ENCODE results near the gene AK2.

Gene AK2

DNA sequence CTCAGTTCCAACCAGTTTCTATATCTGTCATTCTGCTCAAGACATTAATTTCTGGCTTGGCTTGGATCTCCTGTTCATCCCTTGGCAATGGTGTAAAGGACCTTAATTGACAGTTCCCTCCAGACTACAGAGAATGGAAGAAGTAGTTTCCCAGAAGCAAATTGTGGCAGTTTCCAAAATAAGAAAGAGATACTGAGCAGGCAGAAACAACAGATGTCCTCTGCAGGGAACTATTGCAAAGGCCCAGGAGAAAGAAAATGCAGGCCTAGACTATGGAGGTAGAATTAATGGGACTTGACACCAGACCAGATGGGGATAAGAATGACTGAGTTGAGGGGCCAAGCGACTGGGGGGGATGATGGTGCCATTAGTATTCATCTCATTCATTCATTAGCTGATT lies 6.1 kb upstream of the AK2 start:
- H3K4me3 ChIP-seq (ENCODE audit: low read depth, low read length) = no peak overlapping the region
- no peaks in the 10 kb centered on the region for H3K9me3 ChIP-seq
- H3K27me3 ChIP-seq = no peaks in the 10 kb centered on the region
- TF ChIP-seq, protein P1, sequence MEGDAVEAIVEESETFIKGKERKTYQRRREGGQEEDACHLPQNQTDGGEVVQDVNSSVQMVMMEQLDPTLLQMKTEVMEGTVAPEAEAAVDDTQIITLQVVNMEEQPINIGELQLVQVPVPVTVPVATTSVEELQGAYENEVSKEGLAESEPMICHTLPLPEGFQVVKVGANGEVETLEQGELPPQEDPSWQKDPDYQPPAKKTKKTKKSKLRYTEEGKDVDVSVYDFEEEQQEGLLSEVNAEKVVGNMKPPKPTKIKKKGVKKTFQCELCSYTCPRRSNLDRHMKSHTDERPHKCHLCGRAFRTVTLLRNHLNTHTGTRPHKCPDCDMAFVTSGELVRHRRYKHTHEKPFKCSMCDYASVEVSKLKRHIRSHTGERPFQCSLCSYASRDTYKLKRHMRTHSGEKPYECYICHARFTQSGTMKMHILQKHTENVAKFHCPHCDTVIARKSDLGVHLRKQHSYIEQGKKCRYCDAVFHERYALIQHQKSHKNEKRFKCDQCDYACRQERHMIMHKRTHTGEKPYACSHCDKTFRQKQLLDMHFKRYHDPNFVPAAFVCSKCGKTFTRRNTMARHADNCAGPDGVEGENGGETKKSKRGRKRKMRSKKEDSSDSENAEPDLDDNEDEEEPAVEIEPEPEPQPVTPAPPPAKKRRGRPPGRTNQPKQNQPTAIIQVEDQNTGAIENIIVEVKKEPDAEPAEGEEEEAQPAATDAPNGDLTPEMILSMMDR (IDR thresholded peaks at IDR 0.05; ENCODE audit: low read depth, low read length) = no peak
- no peaks in the 10 kb centered on the region for H3K36me3 ChIP-seq
- no peak for DNase-seq
- H3K4me1 ChIP-seq = no peaks in the 10 kb centered on the region

GRCh38 chr1:33041026-33041425 lies 4.3 kb upstream of the AK2 start:
- Histone ChIP-seq H3K4me3 (ENCODE audit: low read depth, low read length) (no peak overlapping the region), H3K4me1 (no peaks in the 10 kb centered on the region), H3K27me3 (no peaks in the 10 kb centered on the region), H3K36me3 (no peaks in the 10 kb centered on the region), H3K9me3 (no peaks in the 10 kb centered on the region)
- TF ChIP-seq, protein P1 (IDR thresholded peaks at IDR 0.05; ENCODE audit: low read depth, low read length) = no peak
- DNase-seq = no peak

DNA sequence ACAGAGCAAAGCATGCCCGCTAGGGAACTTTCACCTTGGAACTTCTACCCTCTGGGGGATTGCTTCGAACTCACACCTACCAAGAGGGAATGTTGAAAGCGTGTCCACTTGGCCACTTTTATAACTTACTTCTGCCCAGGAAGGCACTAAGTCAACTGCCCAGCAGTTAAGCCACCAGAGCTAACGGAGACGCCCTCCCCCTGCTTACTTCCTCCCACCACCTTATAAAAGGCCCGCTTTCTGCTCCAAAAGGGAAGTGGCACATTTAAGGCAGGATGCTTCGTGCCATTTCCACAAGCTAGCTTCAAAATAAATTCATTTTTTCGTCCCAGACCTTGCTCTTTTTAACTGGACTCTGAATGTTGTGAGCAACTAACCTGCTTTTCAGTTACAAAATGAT lies 3.2 kb upstream of the AK2 start:
- H3K27me3 ChIP-seq = no peaks in the 10 kb centered on the region
- no peaks in the 10 kb centered on the region for H3K9me3 ChIP-seq
- H3K36me3 ChIP-seq = peaks cover 2% of the 10 kb centered on the region; the same call in 1 of the 2 replicates
- TF ChIP-seq, protein P1 (IDR thresholded peaks at IDR 0.05; ENCODE audit: low read depth, low read length) = no peak
- H3K4me1 ChIP-seq = no peaks in the 10 kb centered on the region
- DNase-seq = no peak
- H3K4me3 ChIP-seq (ENCODE audit: low read depth, low read length) = no peak overlapping the region

DNA sequence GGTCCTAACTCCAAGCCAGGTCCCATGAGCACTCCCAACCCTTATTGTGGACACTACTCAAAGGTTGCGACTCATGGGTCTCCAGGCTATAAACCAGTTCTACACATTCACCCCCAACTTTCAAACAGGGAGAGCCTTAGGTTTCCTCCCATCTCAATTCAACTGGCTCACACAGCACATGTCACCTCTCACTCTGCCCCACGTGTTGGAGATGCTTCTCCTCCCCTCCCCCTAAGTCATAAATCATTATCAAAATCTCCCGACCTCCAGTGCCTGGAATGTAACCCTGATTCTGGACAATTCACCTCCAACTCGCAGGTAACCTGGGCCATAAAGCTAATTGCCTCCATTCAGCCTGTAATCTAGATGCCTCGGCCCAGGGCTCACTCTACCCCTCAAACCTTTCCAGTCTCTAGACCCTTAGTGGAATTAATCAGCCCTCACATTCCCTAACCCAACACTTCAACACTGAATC lies 595 bp downstream of the AK2 start:
- no peak for DNase-seq
- Histone ChIP-seq H3K4me1 (no peaks in the 10 kb centered on the region), H3K4me3 (ENCODE audit: low read depth, low read length) (peak overlapping the region; percentile 81)

GRCh38 chr1:33032126-33032869 lies 4.4 kb downstream of the AK2 start:
- H3K27me3 ChIP-seq = no peaks in the 10 kb centered on the region
- no peak for DNase-seq
- no peaks in the 10 kb centered on the region for H3K9me3 ChIP-seq
- TF ChIP-seq, protein P1 (IDR thresholded peaks at IDR 0.05; ENCODE audit: low read depth, low read length) = no peak
- peaks cover 16% of the 10 kb centered on the region for H3K36me3 ChIP-seq
- no peak overlapping the region for H3K4me3 ChIP-seq (ENCODE audit: low read depth, low read length)
- no peaks in the 10 kb centered on the region for H3K4me1 ChIP-seq

More for the DNA sequence above, 595 bp downstream of the AK2 start:
- peaks cover 11% of the 10 kb centered on the region for H3K36me3 ChIP-seq
- H3K9me3 ChIP-seq = no peaks in the 10 kb centered on the region
- H3K27me3 ChIP-seq = no peaks in the 10 kb centered on the region
- TF ChIP-seq, protein P1 (IDR thresholded peaks at IDR 0.05; ENCODE audit: low read depth, low read length) = no peak

DNA sequence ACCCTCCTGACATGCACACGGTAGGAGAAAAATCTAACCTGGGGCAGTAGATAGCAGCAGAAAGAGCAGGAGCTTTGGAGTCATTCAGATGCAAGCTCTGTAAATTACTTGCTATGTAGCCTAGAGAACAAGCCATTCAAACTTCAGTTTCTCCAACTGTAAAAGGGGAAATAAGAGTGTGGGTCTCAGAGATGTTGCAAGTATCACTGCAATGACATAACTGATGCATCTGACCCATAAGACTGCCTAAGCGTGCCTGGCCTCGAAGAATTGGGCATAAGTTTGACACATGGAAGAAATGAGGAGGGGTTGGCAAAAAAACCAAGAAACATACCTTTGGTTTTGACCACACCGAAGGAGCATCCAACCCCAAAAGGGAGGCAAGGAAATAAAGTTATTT lies 5.2 kb downstream of the AK2 start:
- Histone ChIP-seq H3K4me3 (ENCODE audit: low read depth, low read length) (no peak overlapping the region), H3K27me3 (no peaks in the 10 kb centered on the region), H3K36me3 (peaks cover 16% of the 10 kb centered on the region), H3K4me1 (no peaks in the 10 kb centered on the region), H3K9me3 (no peaks in the 10 kb centered on the region)
- TF ChIP-seq, protein P1 (IDR thresholded peaks at IDR 0.05; ENCODE audit: low read depth, low read length) = no peak
- DNase-seq = no peak

Data from BE2C (cell line).